IPS-NIHi11 (cell line): ENCODE results near the gene SMC1B.

Experiments
- DNase-seq: peaks from one replicate; pipeline ENCODE4 v3.0.0; 2012; ENCODE audit warnings: mixed read lengths, low spot score

SMC1B gene

DNA sequence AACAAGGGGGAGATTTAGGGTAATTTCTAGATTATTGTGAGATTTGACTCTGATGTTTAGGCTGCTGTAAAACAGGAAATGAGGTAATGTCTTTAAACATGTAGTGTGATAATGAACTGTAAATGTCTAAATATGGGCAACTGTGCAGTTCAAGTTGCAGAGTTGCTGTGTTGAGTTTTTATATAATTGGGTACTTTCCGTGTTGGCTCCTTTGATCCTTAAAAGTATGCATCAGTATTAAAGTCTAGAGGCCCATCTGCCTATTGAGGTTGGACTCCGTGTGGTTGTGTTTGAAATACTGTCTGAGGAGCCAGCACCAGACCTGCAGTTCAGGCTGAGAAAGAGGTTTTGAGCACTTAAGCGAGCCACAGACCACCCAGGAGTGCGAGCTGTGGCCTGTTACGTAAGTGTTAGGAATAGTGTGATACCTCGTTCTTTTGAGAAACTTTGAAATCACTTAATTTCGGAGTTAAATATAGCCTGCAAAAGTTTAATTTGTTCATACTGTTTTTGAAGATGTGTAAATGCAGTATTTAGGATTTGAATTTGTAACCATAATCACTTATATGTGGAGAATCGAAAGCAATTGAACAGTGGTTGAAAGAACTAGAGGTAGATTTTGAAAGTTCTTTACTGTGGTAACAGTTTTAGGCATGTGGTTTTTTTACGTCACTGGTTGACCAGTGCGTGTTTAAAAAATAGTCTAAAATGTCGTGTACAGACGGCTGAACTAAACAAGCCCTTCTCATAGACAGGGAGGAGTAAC lies 94.7 kb downstream of the SMC1B start:
- no peak for DNase-seq

DNA sequence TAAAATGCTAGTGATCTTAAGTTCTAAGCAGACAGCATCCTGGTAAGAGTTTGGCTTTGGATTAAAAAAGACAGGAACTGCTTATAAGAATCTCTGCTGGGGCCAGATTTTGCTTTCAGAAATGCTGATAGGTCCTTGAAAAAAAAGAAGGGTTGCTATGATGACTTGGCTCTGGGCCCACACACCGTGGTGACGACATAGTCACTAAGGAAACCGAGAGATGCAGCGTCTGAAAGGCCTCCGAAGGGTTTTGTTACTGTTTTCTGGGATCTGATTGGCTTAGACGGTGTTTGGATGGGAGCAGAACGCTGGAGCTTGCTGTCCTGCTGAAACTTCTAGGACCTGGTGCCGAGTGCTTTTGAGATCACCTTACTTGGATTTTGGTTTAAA lies 95.2 kb downstream of the SMC1B start:
- peak; percentile 66 for DNase-seq

DNA sequence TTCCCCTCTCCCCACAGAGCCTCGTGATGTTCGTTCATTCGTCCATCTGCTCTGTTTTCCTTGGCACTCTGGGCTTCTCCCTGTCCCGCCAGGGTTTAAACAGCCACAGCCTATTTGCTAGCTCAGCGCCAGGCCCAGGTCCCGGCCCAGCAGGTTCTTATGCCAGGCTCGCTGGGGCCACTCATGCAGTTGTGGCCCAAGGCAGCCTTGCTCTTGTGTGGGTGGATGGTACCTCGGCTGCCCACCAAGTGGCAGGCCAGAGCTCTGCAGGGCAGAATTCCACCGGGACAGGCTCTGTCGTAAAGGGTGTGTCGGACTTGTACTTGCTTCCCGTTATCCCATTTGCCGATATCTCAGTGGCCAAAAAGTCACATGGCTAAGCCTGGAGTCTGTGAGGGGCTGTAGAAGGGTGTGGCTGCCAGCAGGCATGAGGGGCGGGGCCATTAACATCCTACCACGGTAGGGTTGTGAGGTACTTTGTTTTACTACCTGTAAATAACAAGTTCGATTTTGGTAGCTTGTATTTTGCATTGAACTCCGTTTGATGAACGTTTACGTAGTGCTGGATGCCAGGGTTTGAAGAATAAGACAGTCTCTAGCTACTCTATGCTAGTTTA lies 95.7 kb downstream of the SMC1B start:
- peak; percentile 52 for DNase-seq

DNA sequence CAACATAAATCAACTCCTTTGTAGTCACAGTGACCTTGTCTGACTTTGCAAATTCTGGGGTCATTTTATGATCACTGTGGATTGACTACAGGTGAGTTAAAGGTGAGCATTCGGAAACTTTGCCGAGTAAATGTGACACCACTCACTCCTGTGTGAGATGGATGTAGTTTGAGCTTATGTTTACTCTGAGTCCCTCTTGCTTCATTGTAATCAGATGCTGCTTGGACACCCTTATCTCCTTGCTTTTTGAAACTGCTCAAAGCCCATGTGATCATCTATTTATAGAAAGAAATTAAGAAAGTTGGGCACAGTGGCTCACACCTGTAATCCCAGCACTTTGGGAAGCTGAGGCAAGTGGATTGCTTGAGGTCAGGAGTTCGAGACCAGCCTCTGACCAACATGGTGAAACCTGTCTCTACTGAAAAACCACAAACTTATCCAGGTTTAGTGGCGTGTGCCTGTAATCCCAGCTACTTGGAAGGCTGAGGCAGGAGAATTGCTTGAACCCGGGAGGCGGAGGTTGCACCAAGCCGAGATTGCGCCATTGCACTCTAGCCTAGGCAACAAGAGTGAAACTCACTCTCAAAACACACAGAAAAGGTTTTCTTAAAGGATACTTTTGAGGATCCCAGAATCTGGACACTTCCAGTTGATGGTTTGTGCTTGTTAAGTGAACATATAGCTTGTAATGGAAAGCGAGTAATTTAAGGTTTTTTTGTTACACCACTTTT lies 96.4 kb downstream of the SMC1B start:
- DNase-seq, result no peak

DNA sequence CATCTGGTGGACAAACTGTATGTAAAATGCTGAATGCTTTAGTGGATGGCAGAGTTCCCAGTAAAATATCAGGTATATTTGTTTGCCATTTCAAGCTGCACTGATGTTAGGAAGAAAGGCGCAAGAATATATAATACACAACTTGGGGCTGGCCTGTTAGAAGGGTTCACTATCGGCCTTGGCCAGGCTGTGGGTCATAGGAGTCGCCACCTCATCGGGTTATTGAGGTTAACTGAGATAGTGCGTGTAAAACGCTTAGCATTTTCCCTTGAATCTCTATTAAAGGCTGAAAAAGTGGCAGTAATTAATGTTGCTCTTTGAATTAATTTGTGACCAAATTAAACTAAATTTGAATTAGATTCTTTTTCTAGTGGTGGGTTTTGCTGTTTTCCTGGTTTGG lies 98.6 kb downstream of the SMC1B start:
- DNase-seq, result no peak

DNA sequence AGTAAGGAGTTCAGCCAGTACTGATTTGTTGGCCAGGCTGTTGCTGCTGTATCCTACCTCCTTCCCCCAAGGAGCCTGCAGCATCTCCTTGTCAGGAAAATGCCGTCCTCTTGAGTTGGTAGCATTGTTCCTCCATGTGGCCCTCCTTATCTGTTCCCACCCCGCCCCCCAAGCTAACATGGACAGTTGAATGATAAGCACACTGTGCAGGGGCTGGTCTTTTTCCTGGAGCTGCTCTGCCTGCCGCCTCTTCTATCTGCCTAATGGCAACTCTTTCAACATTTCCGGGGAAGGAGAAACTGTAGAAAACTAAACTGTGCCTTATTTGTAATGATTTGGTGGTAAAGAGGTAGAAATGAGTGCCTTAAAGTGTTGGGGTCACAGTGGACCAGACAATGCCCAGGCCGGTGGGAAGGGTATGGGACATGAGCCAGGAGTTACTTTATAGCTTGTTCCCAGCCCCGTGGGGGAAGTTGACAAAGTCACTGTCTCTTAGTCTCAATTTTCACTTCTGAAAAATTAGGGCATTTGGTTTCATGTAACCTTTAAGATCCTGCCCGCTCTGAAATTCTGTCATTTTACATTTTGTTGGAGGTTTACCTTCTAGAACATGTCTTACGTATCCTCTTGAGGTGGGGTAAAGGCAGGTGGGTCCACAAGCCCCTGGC lies 99.2 kb downstream of the SMC1B start:
- no peak for DNase-seq

DNA sequence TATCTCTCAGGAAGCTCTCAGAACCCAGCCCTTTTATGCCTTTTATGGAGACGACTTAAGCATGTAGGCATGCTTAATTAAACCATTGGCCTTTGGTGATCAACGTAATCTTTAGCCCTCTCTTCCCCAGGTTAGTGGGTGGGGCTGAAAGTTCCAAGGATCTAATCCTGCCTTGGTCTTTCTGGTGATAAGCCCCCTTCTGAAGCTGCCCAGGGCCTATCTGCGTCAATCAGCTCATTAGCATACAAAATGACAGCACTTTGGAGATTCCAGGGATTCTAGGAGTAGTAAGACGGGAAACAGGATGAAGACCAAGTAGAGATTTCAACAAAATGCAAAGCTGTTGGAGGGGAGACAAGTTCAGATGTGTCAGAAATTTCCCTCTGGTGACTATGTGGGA lies 100.5 kb downstream of the SMC1B start:
- DNase-seq, result no peak

DNA sequence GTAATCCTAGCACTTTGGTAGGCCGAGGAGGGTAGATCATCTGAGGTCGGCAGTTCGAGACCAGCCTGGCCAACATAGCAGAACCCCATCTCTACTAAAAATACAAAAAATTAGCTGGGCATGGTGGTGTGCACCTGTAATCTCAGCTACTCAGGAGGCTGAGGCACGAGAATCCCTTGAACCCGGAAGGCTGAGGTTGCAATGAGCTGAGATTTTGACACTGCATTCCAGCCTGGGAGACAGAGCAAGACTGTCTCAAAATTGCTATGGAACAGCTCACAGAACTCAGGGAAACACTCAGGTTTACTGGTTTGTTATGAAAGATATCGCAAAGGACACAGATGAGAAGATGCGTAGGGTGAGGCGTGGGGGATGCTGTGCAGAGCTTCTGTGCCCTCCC lies 101.0 kb downstream of the SMC1B start:
- DNase-seq, result no peak

DNA sequence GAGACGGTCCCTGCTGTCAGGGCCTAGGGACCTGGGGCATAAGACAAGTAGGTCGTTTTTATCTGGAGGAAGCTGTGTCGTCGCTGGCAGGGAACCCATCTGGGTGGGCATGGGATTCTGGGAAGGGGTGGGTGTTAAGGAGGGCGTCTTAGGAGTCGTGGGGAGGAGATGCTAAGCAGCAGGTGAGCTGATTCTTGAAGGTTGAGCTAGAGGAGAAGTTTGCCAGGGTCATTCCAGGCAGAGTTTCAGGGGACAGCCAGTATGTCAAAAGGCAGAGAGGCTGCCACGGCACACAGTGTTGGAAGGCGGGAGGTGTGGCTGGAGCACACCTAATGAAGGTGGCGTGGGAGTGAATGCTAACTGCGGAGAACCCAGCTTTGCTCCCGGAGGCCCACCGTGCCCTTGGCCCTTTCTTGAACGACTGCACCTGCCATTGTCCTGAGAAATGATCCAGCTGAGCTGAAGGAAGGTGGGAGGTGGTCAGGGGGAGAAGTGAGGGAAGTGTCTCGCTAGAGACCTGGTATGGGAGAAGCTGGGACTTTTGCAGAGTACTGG lies 102.3 kb downstream of the SMC1B start:
- no peak for DNase-seq

DNA sequence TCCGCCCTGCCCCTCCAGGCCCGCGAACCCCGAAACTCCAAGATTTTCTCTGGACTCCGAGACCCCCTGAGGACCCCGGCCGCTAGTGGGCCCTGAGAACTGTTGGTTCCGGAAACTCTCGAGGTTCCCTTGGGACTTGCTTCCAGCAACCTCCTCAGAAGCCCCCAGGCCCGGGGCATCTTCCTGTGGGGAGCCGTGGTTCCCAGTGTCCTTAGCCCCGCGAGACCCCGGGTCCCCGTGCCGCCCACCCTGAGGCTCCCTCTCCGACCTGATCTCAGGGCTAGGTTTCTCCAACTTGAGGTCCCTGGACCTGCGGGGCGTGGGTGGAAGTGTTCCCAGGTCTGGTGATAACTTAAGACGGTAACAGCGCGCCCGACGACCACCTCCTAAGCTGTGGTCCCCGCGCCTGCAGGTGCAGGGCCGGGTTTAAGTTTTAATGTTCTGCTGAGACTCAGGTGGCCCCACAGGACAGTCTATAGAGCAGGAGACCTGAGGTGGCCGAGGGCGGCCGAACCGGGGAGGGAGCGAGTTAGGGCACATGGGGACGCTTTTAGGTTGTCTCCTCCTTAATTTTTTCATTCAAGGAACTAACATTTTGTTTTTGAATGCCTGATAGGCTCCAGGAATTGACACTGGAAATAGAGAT lies 102.9 kb downstream of the SMC1B start:
- DNase-seq, result no peak

DNA sequence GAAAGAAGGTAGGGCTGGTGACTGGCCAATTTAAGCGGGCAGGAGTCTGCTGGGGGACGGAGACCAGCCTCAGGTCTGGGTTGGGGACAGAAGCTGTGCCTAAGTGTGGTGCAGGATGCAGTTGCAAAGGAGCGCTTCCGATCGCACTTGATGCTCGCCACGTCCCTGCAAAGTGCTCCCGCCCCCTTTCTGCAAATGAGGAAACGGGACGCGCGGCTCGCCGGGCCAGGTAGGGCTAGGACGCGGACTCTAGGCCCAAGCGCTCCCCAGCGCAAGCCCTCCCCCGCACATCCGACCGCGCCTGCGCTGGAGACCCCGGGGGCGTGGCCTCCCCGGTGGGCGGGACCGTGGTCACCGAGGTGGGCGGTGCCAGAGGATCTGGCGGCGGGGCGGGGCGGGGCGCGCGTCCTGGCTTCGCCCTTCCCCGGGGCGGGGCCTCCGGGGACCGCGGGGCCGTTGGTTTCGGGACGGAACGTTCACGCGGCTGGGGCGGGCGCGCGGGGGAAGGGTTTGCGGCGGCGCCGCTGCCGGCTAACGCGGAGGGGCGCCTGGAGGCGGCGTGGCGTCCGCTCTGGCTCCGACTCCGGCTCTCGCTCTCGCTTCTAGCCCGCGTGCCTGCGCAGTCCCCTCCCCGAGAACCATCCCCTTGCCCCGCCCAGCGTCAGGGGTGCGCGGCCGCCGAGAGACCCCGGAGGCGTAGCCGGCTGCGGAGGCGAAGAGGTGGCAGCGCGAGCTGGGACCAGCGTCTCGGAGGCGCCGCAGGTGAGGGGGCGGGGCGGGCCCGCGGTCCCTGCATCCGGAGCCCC lies 103.8 kb downstream of the SMC1B start, which contains the start of gene FAM118A:
Gene FAM118A (plus strand): TSS at position 513 of the 806 bp plus-strand sequence. CDS start 12,446 bp downstream, outside the sequence.
- DNase-seq, result peak; percentile 99

DNA sequence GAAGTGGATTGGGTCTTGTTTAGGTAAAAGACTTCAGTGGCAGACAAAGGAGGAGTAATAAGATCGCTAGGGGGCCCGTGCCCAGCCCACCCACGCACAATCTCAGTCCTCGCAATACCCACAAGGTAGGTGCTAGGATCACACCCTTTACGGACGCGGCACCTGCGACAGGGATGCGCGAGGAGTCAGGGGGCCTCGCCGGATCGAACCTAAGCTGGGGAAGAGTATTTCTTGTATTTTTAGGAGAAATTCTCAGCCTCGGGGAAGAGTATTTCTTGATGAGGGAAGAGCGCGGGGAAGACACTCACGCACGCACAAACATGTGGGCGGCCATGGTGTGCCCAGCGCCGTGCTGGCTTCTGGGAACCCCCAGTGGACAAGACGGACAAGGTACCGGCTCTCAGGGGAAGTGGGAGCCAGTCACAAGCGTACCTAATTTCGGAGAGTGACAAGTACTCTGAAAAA lies 104.4 kb downstream of the SMC1B start:
- no peak for DNase-seq

DNA sequence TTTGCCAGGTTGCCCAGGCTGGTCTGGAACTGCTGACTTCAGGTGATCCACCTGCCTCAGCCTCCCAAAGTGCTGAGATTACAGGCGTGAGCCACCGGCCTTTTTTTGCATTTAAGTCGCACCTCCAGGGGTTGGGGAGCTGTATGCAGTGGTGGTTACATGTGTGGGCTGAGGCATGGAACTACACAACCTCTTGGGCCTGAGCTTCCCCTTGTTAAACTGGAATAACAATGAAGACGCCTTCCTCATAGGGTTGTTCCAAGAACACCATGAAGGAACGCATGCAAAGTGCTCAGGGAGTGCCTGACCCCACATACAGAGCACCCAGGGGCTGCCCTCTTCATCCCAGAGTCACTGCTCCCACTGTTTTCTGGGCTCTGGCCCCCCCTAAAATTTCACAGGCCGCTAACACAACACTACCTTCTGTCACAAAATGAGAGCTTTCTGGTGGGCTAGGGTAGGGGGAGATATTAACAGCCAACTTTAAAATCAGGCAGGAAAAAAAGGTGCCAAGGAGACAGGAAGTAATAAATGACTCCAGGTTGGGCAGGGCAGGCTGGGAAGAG lies 104.9 kb downstream of the SMC1B start:
- DNase-seq, result no peak

DNA sequence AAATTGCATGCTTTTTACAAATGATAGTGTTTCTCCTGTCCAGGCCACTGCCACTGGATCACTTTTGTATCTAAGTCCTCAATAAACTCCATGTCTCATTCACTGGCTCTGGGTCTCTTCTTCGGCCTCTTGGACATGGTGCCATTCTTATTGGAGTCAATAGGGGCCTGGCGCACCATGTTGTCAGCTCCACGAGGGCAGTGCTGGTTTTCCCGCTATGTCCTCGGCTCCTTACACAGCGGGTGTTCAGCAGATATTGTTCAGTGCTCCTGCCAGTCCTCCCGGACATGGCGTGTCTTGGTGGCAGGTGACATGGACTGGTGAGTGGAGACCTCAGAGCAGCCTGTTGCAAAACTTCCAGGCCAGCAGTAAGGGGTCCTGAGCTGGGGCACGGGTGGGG lies 107.3 kb downstream of the SMC1B start:
- no peak for DNase-seq

DNA sequence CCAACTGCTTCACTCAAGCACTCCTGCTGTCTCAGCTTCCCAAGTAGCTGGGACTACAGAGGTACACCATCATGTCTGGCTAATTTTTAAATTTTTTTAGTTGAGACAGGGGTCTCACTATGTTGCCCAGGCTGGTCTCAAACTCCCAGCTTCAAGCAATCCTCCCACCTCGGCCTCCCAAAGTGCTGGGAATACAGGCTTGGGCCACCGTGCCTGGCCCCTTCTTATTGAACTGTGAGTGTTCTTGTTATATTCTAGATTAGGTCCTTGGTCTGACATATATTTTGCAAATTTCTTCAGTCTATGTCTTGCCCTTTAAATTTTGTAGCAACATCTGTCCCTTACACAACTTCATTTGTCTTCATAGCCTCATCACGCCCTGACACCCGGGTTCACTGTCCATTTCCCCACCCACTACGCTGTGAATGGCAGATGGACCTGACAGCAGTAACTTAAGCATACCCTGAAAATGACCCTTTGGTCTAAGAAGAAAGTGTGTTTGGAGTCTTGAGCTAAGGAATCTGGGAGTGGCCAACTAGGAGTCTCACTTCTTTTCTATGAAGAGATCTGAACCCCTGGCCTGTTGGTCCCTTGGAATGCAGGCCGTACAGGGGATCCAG lies 107.8 kb downstream of the SMC1B start:
- no peak for DNase-seq

DNA sequence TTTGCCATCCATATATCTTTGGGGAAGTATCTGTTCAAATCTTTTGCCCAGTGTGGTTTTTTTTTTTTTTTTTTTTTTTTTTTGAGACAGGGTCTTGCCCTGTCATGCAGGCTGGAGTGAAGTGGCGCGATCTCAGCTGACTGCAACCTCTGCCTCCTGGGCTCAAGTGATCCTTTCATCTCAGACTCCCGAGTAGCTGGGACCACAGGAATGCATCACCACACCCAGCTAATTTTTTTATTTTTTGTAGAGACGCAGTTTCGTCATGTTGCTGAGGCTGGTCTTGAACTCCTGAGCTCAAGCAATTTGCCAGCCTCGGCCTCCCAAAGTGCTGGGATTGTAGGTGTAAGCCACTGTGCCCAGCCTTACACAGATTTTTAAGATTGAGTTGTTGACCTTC lies 108.4 kb downstream of the SMC1B start:
- DNase-seq, result no peak

DNA sequence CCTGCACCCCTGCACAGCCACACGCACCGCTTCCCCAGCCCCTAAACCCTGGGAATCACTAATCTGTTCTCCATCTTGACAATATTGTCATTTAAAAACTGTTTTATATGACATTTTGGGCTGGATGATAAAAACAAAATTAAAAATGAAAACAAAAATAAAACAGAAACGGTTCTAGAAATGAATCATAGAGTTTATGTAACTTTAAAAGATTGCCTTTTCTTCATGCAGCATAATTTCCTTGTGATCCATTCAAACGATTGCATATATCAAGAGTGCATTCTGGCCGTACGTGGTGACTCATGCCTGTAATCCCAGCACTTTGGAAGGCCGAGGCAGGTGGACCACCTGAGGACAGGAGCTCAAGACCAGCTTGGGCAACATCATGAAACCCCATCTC lies 110.2 kb downstream of the SMC1B start:
- DNase-seq, result no peak

DNA sequence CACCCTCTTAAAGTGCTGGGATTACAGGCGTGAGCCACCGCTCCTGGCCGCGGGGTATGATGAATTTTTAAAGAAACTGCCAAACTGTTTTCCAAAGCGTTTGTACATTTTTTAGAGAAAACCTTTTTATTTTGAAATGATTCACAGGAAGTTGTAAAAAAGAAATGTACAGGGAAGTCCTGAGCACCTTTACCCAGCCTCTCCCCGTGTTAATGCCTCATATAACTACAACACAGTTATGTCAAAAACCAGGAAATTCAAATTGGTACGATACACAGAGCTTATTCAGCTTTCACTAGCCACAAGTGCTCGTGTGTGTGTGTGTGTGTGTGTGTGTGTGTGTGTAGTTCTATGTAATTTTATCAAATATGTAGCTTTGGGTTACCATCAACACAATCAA lies 110.6 kb downstream of the SMC1B start:
- DNase-seq, result no peak

DNA sequence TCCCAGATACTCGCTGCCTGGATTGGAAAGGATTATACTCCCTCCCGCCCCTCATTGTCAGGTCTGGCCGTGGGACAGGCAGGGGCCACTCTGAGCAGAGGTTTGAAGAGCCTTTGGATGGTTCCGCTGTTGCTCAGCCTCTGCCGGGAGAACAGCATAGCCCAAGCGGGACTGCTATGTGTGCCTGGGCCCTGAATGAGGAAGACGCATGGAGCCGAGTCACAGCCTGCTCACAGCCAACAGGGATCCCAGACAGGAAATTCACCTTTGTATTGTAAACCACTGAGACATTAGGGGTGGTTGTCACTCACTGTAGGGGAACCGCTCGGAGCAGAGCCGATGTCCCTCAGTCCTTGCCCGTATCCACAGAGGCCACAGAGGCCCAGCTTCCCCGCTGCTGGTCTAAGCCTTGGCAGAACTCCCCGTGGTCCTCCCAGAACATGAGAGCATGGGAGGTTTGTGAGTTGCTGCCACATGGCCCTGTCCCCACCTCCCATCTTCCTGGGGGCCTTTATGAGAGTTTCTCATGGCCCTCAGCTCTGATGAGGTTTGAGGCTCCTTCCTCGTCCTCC lies 114.4 kb downstream of the SMC1B start:
- DNase-seq, result peak; percentile 32
